Activated effector memory CD4-positive, alpha-beta T cell treated with Interleukin-2 at 50 U/mL for 16 hours (primary cell): ENCODE measurements around the gene FASTK.

Source experiments
- DNase-seq: peaks from one replicate; pipeline ENCODE4 v3.0.0-alpha.2; 2020

FASTK gene

GRCh38 chr7:151080522-151081169, at the start of gene FASTK:
Gene FASTK (minus strand): TSS chr7:151080809. CDS start chr7:151080766, 43 bp downstream.
- DNase-seq = peak; percentile 82

GRCh38 chr7:151129960-151130591, 49.5 kb upstream of the FASTK start:
- DNase-seq = no peak

- DNase-seq = no peak
Measured at GRCh38 chr7:151129117-151129959, 48.7 kb upstream of the FASTK start.

GRCh38 chr7:151128716-151129115, 48.1 kb upstream of the FASTK start:
- DNase-seq = no peak

GRCh38 chr7:151128144-151128543, 47.5 kb upstream of the FASTK start:
- DNase-seq = no peak

GRCh38 chr7:151126491-151127137, 46.0 kb upstream of the FASTK start:
- no peak for DNase-seq

- DNase-seq = no peak
Measured at GRCh38 chr7:151125846-151126481, 45.4 kb upstream of the FASTK start.

GRCh38 chr7:151125470-151125845, 44.8 kb upstream of the FASTK start:
- DNase-seq = no peak

GRCh38 chr7:151124899-151125399, 44.3 kb upstream of the FASTK start:
- no peak for DNase-seq

GRCh38 chr7:151124481-151124880, 43.9 kb upstream of the FASTK start:
- no peak for DNase-seq

GRCh38 chr7:151123822-151124464, 43.3 kb upstream of the FASTK start:
- DNase-seq = peak; percentile 66

GRCh38 chr7:151123158-151123821, 42.7 kb upstream of the FASTK start:
- no peak for DNase-seq

GRCh38 chr7:151122796-151123157, 42.2 kb upstream of the FASTK start:
- no peak for DNase-seq

- no peak for DNase-seq
Measured at GRCh38 chr7:151122276-151122675, 41.7 kb upstream of the FASTK start.

GRCh38 chr7:151121380-151122170, 41.0 kb upstream of the FASTK start:
- no peak for DNase-seq

- no peak for DNase-seq
Measured at GRCh38 chr7:151120896-151121295, 40.3 kb upstream of the FASTK start.

- no peak for DNase-seq
Measured at GRCh38 chr7:151119902-151120301, 39.3 kb upstream of the FASTK start.

GRCh38 chr7:151119055-151119415, 38.4 kb upstream of the FASTK start:
- DNase-seq = no peak

GRCh38 chr7:151118108-151119054, 37.8 kb upstream of the FASTK start:
- no peak for DNase-seq

GRCh38 chr7:151117565-151117964, 37.0 kb upstream of the FASTK start:
- DNase-seq = peak; percentile 58
